Left cardiac atrium (tissue), 4 donors: Measurements from ENCODE around the gene MEIOC. TPM values are rescaled to one million over a fixed set of nuclear protein-coding genes. Genes with fewer than 3 reads are reported as not detected.
A peak's percentile ranks its signal among the peaks of the same experiment; 100 is the strongest.
"Not testable (repeated sequence)": the region's sequence is repeated elsewhere in the genome, so short reads cannot be mapped to it uniquely, and the experiment has no call there.

Experiments used
- ATAC-seq, 2 donors: fragments of 200-7000 bp; cut with Tn5 transposase; one replicate each; pipeline ENCODE4 v1.9.1; 2020; ENCODE audit warnings: mild to moderate bottlenecking in 2 of 2, moderate library complexity in 2 of 2
- DNase-seq: peaks from one replicate; pipeline ENCODE4 v3.0.0-alpha.2; 2020
- intact Hi-C, 2 donors: fragments of 100-400 bp; cut with DNase I; formaldehyde crosslinking; loops; one replicate each; pipeline versions ENCODE4 v1.14.1 to v1.15.1; 2022 to 2023
- total RNA-seq, 2 donors: library from RNA; stranded (reverse); fragmentation: NEBNext Ultra II Directional; extraction: Animal tissue kit (Norgen Biotek cat#: 25700); gene quantifications; one replicate each; pipeline ENCODE4 v1.2.1, GENCODE V29; 2021
- donor health status: DM: no; HTN: yes; CAD: no.
- donor health status: DM: no; HTN: yes; CAD: no; lungs with severe emphysema.
- donor health status: DM: yes; HTN: yes; CAD: no.
- donor health status: Dilated cardiomyopathy.

Gene MEIOC
- total RNA-seq, 2 donors from 2014 or later: 0.10 TPM; not detected in 1

DNA sequence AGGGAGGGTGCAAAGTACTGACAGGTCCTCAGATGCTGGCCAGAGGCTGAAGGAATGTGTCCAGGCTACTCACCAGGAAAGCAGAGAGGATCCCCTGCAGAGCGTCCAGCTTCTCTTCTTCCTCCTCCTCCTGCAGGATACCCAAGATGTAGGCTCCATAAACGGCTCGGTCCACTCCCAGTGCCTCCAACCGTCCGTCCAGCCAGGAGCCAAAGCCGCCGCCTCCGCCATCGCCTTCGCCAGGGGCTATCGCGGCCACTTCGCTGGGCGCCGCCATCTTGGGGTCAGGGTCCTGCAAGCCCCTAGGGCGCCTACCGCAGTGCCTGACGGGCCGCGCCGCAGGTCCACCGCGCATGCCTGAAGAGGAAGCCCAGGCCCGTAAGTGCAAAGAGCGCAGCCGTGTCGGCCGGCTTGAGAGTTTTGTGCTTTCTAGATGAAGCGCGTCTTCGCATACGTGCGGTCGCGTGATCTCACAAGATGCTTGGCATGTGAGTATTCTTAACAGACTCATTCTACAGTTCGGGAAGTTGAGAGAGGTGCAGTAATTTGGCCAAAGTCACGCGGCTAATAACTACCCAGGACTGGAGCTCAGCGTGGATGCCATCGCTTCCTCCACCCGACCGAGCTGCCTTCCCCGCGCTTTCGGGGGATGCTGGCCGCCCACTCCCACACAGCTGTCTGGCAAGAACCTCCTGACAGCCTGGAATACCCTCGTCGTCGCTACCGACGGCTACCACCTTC, 33.4 kb downstream of the MEIOC start, which contains the start of gene CCDC43:
CCDC43 (minus strand) TSS at position 300 of the 741 bp plus-strand sequence; CDS start at position 277, 23 bp downstream.
- intact Hi-C loops: no loop called here
- ATAC-seq (peak; percentile 100), DNase-seq (peak; percentile 94)

DNA sequence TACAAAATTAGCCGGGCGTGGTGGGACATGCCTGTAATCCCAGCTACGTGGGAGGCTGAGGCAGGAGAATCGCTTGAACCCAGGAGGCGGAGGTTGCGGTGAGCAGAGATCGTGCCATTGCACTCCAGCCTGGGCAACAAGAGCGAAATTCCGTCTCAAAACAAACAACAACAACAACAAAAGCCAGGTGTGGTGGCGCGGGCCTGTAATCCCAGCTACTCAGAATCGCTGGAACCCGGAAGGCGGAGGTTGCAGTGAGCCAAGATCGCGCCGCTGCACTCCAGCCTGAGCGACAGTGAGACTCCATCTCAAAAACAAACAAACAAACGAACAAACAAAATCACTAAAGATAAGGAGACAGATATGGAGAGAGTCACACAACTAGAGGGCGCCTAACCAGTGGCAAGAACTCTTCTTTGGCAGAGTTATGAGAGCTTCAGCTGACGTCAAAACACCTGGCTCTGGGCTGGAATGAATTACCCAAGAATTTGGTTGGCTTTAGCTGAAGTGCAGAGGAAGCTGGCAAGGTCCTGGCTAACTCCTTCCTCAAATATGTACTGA, 34.6 kb downstream of the MEIOC start:
- intact Hi-C loops: not testable (repeated sequence)

DNA sequence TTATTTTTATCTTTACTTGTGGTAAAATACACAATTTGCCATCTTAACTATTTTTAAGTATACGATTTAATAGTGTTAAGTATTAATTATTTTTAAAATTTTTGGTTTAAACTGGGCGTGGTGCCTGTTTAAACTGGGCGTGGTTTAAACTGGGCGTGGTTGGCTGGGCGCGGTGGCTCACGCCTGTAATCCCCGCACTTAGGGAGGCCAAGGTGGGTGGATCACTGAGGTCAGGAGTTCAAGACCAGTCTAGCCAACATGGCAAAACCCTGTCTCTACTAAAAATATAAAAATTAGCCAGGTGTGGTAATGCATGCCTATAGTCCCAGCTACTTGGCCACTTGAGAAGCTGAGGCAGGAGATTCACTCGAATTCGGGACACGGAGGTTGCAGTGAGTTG, 37.3 kb downstream of the MEIOC start:
- ATAC-seq: no peak
- DNase-seq: no peak
- intact Hi-C loops: no loop called here

More for the DNA sequence above, 34.6 kb downstream of the MEIOC start:
- DNase-seq, ATAC-seq: not testable (repeated sequence)

DNA sequence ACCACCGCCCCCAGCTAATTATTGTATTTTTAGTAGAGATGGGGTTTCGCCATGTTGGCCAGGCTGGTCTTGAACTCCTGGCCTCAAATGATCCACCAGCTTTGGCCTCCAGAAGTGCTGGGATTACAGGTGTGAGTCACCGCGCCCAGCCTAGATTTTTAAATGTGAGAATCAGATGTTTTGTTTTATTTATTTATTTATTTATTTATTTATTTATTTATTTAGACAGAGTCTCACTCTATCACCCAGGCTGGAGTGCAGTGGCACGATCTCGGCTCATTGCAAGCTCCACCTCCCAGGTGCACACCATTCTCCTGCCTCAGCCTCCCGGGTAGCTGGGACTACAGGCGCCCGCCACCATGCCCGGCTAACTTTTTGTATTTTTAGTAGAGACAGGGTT, 44.0 kb downstream of the MEIOC start:
- intact Hi-C loops, ATAC-seq: not testable (repeated sequence)

DNA sequence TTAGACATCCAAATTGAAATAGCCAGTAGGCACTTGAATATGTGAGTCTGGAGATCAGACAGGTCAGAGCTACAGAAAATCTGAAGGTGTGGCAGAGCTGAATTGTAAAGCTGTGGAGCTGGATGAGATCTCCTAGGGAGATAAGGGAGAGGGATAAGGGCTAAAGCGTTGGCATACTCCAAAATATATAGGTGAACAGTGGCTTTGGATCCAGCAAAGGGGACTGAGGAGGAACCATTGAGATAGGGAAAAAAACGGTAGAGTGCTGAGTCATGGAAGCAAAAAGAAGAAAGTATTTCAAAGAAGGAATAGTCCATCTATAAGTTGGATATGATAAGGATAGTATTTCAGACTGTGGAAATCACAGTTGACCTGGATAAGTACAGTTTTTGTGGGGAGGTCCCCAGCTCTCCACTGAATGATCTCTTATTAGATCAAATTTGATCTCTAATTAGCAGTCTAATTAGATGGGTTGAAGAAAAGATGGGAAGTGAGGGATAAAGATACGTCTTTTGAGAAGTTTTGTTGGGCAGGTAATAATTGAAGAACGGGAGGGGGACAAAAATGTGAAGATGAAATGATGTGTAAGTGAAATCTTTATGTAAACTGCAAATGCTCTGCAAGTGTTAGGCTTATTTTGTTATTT, 51.6 kb downstream of the MEIOC start:
- no peak for ATAC-seq
- intact Hi-C loops: no loop called here
- no peak for DNase-seq

More for the DNA sequence above, 44.0 kb downstream of the MEIOC start:
- DNase-seq: not testable (repeated sequence)

DNA sequence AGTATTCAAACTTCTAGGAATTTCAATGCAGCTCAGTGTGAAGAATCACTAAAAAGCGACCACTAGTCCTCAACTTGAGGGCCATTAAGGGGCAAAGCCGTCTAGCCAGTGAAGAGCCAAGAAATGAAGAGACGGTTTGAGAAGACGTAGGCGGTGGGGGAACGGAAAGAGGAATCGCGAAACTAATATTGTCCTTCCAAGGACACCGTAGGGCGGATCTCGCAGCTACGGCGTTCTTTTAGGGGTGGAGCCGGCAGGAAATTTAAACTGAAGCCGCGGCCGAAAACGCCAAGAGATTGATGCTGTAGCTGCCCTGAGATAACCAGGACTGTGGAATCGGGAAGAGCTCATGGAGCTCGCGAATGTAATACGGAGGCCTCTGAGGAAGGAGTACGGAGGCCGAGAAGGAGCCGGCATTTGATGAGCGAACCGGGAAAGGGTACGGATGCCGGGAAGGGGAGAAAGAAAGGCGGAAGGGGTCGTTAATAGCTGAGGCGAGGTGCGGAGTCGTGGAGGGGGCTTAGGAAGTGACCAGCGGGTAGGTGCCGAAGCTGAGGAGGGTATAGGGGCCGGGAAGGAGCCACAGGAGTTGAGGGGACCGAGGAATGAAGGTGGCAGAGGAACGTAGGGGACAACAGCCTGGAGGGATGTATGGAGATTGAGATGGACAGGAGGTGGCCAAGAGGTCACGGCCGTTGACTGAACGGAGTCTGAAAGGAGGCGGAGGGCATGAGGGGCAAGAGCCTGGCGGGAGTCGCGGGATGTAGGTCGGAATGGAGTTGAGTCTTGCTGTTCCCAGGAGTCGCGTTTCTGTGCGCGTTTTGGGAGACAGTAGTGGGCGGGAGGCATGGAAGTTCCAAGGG, 52.4 kb downstream of the MEIOC start, which contains the start of gene DBF4B:
DBF4B (plus strand) TSS at position 265 of the 863 bp plus-strand sequence; CDS start at position 421, 156 bp downstream.
- peak; percentile 92 for ATAC-seq
- peak; percentile 82 for DNase-seq
- intact Hi-C loops: no loop called here

DNA sequence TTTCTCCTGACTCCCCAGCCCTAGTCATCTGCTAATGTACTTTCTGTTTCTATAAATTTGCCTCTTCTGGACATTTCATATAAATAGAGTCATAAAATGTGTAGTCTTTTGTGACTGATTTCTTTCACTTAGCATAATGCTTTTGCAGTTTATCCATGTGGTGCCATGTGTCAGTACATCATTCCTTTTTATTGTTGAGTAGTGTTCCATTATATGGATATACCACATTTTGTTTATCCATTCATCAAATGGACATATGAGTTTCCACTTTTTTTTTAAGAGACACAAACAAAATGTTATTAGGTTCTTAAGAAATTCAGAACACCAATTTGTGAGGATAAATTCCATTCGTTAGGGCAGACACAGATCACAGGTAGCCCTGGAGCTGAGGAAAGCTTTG, 63.2 kb downstream of the MEIOC start:
- no peak for DNase-seq
- ATAC-seq: no peak
- intact Hi-C loops: no loop called here

DNA sequence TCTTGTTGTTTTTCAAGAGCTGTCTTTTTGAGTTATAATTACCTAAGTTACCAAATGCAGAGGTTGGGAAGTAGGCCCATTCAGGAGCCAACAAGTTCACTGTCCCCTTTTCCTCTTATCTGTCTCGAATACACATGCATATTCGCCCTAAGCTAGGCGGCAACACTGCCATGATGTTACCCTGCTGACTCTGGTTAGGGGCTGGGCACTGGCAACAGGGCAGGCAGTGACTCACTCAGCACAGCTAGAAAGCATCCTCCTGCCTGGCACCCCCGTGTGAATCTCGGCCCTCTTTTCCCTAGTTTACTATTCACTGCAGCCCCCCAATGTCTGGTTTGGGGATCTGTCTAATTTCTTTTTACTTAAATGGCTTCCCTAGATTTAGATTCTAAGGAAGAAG, 66.0 kb downstream of the MEIOC start:
- no peak for DNase-seq
- intact Hi-C loops: no loop called here
- ATAC-seq: no peak

Other genes starting within 250 kb of the MEIOC start
- 10 to 100 TPM; 20.8 to 28.9 TPM for gene GPATCH8, start 153.1 kb upstream of the MEIOC start, total RNA-seq
- gene FZD2, start 99.0 kb upstream of the MEIOC start, total RNA-seq: 1 to 10 TPM; 3.0 to 4.3 TPM
- 10 to 100 TPM; 20.3 to 23.7 TPM for gene CCDC43, start 33.3 kb downstream of the MEIOC start, total RNA-seq
- gene DBF4B, start 52.2 kb downstream of the MEIOC start, total RNA-seq: 1 to 10 TPM; 3.6 to 5.6 TPM
- 10 to 100 TPM; 19.5 to 28.0 TPM for gene ADAM11, start 102.5 kb downstream of the MEIOC start, total RNA-seq
- 10 to 100 TPM; 28.5 to 38.5 TPM for gene GJC1, start 173.8 kb downstream of the MEIOC start, total RNA-seq
- 10 to 100 TPM; 11.6 to 14.1 TPM for gene HIGD1B, start 191.4 kb downstream of the MEIOC start, total RNA-seq
- gene EFTUD2, start 243.0 kb downstream of the MEIOC start, total RNA-seq: 10 to 100 TPM; 59.0 to 66.1 TPM